Ishikawa (cell line): Measurements from ENCODE around the gene HNRNPM.

Source experiments
- CEBPB ChIP-seq: IDR thresholded peaks from 2 replicates; pipeline ENCODE4 v1.6.1; 2012
- CREB1 ChIP-seq: IDR thresholded peaks from 2 replicates; pipeline ENCODE4 v1.6.1; 2012; ENCODE audit warnings: low read depth
- EGR1 ChIP-seq: IDR thresholded peaks from 2 replicates; pipeline ENCODE4 v1.6.1; 2012
- EP300 ChIP-seq: IDR thresholded peaks from 2 replicates; pipeline ENCODE4 v1.6.1; 2012; ENCODE audit warnings: borderline replicate concordance
- FOXM1 ChIP-seq: IDR thresholded peaks from 2 replicates; pipeline ENCODE4 v1.6.1; 2012; ENCODE audit warnings: low read depth, borderline replicate concordance
- MAX ChIP-seq: IDR thresholded peaks from 2 replicates; pipeline ENCODE4 v1.6.1; 2012
- NFIC ChIP-seq: IDR thresholded peaks from 2 replicates; pipeline ENCODE4 v1.6.1; 2012
- RAD21 ChIP-seq: IDR thresholded peaks from 2 replicates; pipeline ENCODE4 v1.6.1; 2012; ENCODE audit warnings: low read depth
- REST ChIP-seq: IDR thresholded peaks from 2 replicates; pipeline ENCODE4 v1.6.1; 2012; ENCODE audit warnings: low read depth, mild to moderate bottlenecking
- TAF1 ChIP-seq: IDR thresholded peaks from 2 replicates; pipeline ENCODE4 v1.6.1; 2012; ENCODE audit warnings: low read depth, mild to moderate bottlenecking
- TCF12 ChIP-seq: IDR thresholded peaks from 2 replicates; pipeline ENCODE4 v1.6.1; 2012; ENCODE audit warnings: low read depth
- TEAD4 ChIP-seq: IDR thresholded peaks from 2 replicates; pipeline ENCODE4 v1.6.1; 2012
- USF1 ChIP-seq: IDR thresholded peaks from 2 replicates; pipeline ENCODE4 v1.6.1; 2012
- YY1 ChIP-seq: IDR thresholded peaks from 2 replicates; pipeline ENCODE4 v1.6.1; 2012; ENCODE audit warnings: low read depth
- ZBTB7A ChIP-seq: IDR thresholded peaks from 2 replicates; pipeline ENCODE4 v1.6.1; 2012; ENCODE audit warnings: low read depth

HNRNPM gene

GRCh38 chr19:8525401-8525684 lies 80.6 kb downstream of the HNRNPM start:
- peak; percentile 42; the same call in 1 of the 2 replicates for TF ChIP-seq ZBTB7A
- TF ChIP-seq TCF12, result 0 out of 2 replicates have a peak, but pooled peaks have one; percentile 7
- no peak; the same call in 1 of the 2 replicates for TF ChIP-seq CREB1

- peak; percentile 95 for TF ChIP-seq EGR1
- TF ChIP-seq EP300, result no peak
- TF ChIP-seq RAD21, result no peak
- TF ChIP-seq NFIC, result no peak
- no peak for TF ChIP-seq CEBPB
- TF ChIP-seq TEAD4, result no peak
- no peak for TF ChIP-seq YY1
- TF ChIP-seq CREB1, result no peak
- TF ChIP-seq MAX, result peak; percentile 61
- no peak for TF ChIP-seq TCF12
- no peak for TF ChIP-seq TAF1
- TF ChIP-seq ZBTB7A, result peak; percentile 95
- TF ChIP-seq REST, result no peak
- TF ChIP-seq FOXM1, result no peak
- TF ChIP-seq USF1, result no peak
Observed at GRCh38 chr19:8526345-8527091, 81.7 kb downstream of the HNRNPM start.

GRCh38 chr19:8528500-8528899 lies 83.7 kb downstream of the HNRNPM start:
- TF ChIP-seq REST (no peak), TEAD4 (no peak), EGR1 (no peak), EP300 (no peak), CREB1 (no peak), RAD21 (no peak), USF1 (no peak), NFIC (no peak), ZBTB7A (no peak), MAX (no peak), TCF12 (no peak), TAF1 (no peak), YY1 (no peak), CEBPB (no peak), FOXM1 (no peak)

GRCh38 chr19:8529369-8530006 lies 84.7 kb downstream of the HNRNPM start:
- TF ChIP-seq CREB1, result no peak
- no peak for TF ChIP-seq REST
- TF ChIP-seq NFIC, result no peak
- TF ChIP-seq MAX, result no peak
- TF ChIP-seq CEBPB, result no peak
- no peak for TF ChIP-seq RAD21
- no peak for TF ChIP-seq TAF1
- no peak for TF ChIP-seq YY1
- TF ChIP-seq ZBTB7A, result no peak
- TF ChIP-seq EP300, result no peak
- TF ChIP-seq TCF12, result no peak
- TF ChIP-seq FOXM1, result no peak
